GF-D8 (cell line): ENCODE measurements around the gene MIS12.

ENCODE experiments used
- DNase-seq: peaks from one replicate; lab custom pipeline; 2025; lab: John Stamatoyannopoulos, UW

MIS12 gene

GRCh38 chr17:5535436-5535835, 49.1 kb downstream of the MIS12 start:
- no peak for DNase-seq

GRCh38 chr17:5536866-5537650, 50.7 kb downstream of the MIS12 start:
- DNase-seq: no peak

DNA sequence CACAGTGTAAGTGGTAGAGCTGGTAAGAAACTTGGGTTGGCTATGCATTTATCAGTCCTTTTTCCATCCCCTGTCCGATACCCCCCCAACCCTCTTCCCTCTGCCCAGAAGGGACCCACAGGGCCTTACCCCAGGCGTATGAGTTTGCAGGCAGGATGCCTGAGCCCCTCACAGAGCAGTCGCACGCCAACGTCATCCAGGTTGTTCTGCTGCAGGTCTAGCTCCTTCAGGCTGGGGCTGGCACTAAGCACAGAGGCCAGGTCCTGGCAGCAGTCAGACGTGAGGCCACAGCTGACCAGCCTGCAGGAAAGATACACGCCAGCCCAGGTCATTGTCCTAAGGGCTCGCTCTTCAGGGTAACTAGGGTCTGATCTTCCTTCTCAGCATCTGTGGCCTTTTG, 52.9 kb downstream of the MIS12 start:
- DNase-seq: no peak

DNA sequence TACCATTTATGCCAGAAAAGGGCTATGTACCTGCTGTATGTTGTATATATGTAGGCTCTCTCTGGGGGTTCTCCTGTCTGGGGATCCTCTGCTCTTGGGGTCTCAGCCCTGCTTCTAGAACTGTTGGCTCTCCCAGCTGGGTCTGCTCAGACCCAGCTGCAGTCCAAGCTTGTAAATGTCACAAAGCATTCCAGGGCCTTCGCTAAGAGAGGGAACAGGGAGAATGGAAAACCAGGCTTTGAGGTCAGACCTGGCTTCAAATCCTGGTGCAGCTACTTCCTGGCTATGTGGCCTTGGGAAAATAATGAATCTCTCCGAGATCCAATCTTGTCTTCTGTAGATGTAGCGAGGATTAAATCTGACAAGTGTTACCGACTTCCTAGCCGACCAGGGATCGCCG, 54.0 kb downstream of the MIS12 start:
- no peak for DNase-seq
